SHP77 (cell line): ENCODE results near the gene WDR83.
"Not testable (repeated sequence)": the region's sequence is repeated elsewhere in the genome, so short reads cannot be mapped to it uniquely, and the experiment has no call there.

Experiments
- DNase-seq, 2 experiments: peaks; one replicate each; lab custom pipeline; 2025; lab: John Stamatoyannopoulos, UW

WDR83 gene

DNA sequence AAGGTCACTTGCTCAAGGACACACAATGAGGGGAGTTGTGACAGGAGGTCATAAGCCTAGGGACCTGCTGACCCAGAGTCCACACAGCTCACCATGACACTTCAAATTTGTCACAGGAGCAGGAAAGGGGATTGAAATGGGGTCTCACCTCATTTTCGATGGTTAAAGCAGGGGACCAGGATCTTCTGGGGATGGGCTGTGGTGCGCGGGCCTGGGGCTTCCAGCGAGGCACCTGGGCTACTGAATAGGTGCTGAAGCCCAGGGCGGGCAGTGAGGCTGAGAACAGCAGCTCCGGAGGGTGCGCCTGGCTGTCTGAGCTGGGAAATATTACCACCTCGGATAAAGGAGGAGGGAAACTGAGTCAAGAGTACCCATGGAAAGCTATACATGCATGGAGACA lies 11.1 kb upstream of the WDR83 start:
- no peak for DNase-seq

DNA sequence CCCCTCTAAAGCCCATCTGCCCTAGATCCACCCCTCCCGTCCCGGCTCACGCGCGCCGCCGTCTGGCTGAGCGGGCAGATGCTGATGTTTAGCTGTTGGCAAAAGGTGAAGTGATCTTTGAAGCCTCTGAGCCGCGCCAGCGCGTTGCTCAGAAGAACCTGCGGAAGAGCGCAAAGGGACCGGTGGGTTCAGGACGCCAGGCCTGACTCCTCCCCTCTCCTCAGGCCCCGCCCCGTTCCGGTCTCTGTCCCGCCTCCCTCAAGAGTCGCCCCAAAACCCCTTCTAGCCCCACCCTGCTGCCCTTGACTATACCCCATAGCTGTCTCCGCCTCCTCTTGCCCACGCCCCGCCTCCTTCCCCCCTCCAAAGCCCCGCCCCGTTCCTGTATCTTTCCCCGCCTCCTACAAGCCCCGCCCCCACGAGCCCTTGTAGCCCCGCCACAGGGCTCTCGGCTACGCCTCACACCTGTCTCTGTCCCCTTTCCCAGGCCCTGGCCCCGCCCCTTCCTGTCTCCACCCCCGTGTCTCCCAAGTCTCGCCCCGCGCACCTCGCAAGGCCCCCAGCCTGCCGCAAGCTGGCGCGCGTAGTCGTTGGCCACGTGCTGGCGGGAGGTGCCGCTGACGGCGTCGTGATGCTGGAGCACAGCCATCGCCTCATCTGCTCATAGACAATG lies 9.6 kb upstream of the WDR83 start:
- no peak for DNase-seq

DNA sequence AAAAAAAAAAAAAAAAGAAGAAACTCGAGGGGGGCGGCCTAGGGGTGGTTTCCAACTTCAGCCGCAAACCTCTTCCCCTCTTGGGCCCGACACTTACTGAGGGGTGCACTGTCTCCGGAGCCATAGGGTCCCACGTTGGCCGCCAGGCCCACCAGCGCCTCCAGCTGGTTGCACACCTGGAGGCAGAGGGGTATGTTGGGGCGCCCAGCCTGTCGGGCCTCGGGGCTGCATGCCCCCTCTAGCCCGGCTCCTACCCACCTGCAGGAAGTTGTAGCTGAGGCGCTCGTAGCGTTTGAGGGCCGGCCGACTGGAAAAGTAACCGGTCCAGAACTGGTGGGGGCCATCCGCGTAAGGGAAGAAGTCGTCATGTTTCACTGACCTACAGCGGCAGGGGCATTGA lies 8.6 kb upstream of the WDR83 start:
- no peak for DNase-seq

GRCh38 chr19:12660980-12661379 lies 5.6 kb upstream of the WDR83 start:
- no peak for DNase-seq

DNA sequence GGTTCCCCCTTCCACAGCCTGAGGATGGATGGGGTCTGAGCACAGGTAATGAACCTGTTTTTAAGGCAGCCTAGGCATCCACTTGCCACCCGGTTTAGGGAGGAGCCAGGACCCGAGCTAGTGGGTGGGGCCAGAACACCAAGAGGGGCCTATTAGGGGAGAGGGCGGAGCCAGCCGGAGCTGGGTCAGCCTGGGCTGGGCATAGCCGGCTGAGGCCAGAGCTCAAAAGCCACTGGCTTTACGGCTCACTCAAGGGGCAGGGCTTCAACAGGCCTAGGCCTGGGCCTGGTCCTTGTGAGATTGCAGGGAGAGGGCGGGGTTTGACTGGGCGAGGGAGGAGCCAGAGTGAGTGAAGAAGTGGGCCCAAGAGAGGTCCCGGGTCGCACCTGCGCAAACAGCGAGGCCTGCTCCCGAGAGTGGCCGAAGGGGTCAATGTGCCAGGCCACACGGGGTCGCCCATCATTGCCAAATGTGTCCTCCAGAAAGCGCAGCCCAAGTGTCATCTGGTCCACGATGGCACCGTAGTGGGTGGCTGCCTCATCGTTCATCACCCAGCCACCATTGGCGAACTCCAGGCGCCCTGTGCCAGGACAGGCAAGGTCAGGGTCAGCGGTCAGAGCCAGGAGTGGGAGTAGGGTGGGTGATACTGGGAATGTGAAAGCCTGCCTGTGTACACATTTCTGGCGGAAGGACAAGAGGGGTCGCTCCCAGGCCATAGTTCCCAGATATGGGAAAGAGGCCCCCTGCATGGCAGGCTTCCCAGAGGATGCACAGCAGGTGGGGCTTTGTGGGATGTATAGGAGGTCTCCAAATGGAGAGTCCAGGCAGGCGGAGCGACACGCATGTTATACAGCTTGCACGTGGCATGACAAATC lies 2.0 kb upstream of the WDR83 start:
- DNase-seq, result no peak

DNA sequence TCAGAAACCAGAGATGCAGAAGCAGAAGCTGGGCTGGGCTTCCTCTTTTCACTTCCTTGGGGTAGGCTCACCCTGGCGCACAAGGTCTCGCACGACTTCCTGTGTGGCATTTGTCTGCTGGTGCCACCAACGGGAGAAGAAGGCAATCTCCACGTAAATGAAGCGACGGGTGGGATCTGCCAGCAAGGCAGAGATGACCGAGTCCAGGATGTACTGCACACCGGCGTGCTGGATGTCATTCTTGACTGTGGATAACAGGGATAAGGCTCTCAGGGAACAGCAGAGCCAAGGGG lies 1.4 kb upstream of the WDR83 start:
- no peak for DNase-seq

DNA sequence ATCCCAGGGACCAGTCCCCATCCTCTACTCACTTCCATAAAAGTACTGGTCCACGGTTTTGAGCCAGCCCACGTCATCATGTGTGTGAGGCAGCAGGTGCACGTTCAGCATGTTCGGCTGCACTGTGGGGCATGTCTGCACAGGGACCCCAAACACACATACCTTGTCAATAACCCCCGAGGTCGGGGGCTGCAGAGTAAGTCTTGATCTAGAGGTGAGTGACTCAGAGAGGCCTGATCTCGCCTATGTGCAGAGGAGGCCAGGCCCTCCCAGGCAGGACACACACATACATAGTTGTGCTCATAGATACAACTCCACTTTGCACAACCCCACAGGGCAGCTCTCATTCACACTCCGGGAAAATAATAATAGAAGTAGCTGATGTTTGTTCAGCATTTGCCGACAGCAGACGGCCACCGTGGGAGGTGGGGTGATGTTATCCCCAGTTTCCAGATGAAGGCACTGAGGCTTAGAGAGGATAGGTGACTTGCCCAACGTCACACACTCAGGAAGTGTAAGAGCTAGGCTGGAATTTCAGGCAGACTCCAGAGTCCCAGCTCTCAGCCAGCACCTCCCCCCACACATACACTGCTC lies 839 bp upstream of the WDR83 start:
- DNase-seq, result no peak

GRCh38 chr19:12667731-12668302 lies 1.2 kb downstream of the WDR83 start:
- no peak for DNase-seq

- DNase-seq, result no peak
These were observed 1.7 kb downstream of the WDR83 start for GRCh38 chr19:12668346-12668745.

DNA sequence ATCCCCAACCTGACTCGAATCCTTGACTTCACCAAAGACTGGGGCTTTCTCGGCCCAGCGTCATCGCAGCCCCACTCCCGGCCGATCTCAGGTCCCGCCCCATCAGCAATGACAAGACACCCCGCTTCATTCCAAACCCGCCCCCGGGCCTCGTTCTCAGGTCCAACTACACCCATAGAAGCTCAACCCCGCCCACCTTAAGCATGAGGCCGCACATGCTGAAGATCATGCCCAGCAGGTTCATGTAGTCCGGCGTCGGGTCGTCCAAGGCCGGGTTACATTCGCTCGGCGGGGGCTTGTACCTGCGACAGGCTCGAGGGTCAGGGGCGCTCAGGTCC lies 2.3 kb downstream of the WDR83 start:
- peak in 1 of 2 experiments; percentile 21 for DNase-seq

GRCh38 chr19:12669270-12670158 lies 2.9 kb downstream of the WDR83 start:
- peak; percentile 38 to 64 for DNase-seq

- no peak for DNase-seq
These were observed 3.7 kb downstream of the WDR83 start for GRCh38 chr19:12670159-12670928.

DNA sequence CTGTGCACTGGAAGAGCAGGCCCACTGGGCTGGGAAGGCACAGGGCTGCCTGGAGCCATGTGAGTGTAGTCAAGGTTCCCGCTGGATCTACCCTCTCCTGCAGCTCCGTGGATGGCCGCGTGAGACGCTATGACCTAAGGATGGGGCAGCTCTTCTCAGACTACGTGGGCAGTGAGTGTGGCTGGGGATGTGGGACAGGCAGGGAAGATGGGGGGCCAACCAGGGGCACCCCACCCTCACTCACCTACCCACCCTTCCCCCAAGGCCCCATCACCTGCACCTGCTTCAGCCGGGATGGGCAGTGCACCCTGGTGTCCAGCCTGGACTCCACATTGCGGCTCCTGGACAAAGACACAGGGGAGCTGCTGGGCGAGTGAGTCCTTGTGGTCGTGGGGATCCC lies 6.1 kb downstream of the WDR83 start:
- DNase-seq, result no peak

DNA sequence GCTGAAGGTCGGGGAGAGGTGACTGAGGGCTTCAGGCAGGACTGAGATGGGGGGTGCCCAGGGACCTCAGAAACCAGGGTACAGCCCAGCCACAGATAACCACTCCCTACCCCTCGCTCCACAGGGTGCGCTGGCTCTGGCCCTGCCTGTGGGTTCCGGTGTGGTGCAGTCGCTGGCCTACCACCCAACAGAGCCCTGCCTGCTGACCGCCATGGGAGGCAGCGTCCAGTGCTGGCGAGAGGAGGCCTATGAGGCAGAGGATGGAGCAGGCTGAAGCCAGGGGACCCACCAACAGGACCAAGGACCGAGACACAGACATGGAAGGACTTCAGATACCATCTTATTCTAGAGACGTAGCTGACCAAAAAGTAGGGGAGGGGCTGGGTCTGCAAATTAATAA lies 8.8 kb downstream of the WDR83 start:
- no peak for DNase-seq

DNA sequence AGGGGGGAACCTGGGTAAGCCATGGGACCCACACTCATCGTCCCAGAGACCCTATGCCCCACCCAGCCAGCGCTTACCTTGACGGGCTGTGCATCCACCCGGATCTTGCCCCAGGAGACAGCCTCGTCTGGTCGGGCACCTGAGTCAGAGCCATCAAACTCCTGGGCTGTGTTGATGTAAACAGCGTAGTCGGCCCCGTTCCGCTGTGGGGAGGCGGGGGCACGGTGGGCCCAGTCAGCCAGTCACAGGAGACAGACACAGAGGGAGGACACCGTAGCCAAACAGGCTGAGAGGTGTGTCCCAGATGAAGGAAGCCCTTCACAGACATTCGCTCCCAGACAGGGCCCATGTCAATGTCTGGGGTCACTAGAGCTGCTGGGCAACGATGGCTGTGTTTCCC lies 9.3 kb downstream of the WDR83 start:
- no peak for DNase-seq

- peak; percentile 77 to 78 for DNase-seq
These were observed 9.8 kb downstream of the WDR83 start for GRCh38 chr19:12676384-12676792.

DNA sequence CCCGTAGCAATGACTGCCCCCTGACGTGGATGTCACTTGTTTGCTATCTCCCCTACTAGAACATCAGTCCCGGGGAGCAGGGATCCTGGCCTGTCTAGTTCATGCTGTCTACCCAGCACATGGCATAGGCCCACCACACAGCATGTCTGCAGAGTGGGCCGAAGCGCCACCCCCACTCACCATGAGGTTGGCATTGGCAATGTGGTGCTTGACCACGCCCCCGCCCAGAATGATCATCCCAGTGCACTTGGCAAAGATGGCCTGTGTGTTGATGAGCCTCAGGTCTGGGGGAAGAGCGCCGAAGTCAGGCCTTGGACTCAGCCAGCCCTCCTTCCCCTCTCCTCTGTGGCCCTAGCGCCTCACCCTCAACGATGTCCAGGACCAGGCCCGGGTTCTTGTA lies 10.3 kb downstream of the WDR83 start:
- DNase-seq, result no peak

- DNase-seq, result not testable (repeated sequence)
These were observed 11.4 kb downstream of the WDR83 start for GRCh38 chr19:12678039-12678438.

DNA sequence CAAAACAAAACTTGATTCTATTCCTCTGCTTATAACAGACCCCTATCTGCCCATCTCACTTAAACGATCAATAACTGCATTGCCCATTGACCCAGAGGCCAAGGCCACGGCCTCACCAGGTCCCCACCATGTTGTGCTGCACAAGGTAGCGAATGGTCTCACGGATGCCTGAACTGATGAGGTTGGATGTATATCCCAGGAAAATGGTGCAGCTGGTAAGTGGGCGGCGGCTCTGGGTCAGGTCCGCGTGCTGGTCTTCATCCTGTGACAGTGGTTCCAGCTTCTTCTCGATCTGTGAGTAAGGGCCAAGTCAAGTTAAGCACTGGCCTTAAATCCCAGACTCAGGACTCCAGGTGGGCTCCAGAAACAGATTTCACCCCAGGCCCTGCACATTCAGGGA lies 13.4 kb downstream of the WDR83 start:
- no peak for DNase-seq

DNA sequence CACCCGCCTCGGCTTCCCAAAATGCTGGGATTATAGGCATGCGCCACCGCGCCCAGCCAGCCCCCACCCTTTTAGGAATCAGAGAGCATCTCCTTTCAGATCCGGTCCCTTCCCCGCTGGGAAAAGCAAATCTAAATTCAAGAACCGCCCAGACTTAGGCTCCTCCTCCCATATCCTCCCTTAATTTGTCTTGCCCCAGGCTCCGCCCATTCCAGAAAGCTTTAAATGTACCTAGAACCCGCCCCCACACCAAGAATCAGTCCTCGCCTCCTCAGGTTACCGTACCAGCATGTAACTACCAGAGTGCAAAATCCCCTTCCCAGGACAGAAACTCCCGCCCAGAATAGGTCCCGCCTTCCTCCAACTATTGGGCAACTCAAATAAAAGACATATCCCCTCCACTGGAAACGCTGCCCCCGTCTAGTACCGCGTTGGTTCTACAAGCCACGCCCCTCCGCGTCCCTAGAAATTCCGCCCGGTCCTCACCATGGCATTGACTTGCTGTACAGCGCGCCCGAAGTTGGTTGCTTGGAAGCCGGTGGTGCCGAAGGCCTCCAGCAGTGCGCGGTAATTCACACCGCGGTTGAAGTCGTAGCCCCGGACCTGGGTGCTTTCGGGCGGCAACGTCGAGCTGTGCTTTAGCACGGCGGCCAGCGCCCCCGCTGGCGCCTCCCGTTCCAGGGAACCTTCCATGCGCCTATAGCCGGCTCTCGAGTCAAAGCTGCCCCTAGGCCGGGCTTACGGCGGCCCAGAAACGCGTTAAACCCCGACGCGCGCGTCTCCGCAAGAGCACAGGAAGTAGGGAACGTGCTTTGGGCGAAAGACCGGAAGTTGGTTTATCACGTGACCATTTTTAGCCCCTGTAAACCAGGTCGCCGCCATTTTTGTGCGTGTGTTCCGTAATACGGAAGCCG lies 14.7 kb downstream of the WDR83 start, which contains the start of gene DHPS:
DHPS (minus strand) TSS at position 807 of the 914 bp plus-strand sequence; CDS start at position 693, 114 bp downstream.
- DNase-seq, result peak; percentile 96
